Stimulated activated naive CD8-positive, alpha-beta T cell treated with anti-CD3 and anti-CD28 coated beads, Interleukin-15, Interleukin-2, amounts not matched to agents 100 U/mL and 50 U/mL, for 24 hours (primary cell): ENCODE measurements around the gene OR13C5.
"Not testable (repeated sequence)": the region's sequence is repeated elsewhere in the genome, so short reads cannot be mapped to it uniquely, and the experiment has no call there.

Experiments used
- ATAC-seq: fragments of 150-1000 bp; cut with Tn5 transposase; one replicate; pipeline ENCODE4 v1.10.0; 2021
- DNase-seq: peaks from one replicate; pipeline ENCODE4 v3.0.0; 2021

OR13C5 gene

GRCh38 chr9:104599313-104599712 is at the start of gene OR13C5:
OR13C5 (minus strand) TSS chr9:104599413; CDS start chr9:104599413, 0 bp downstream.
- ATAC-seq, DNase-seq: not testable (repeated sequence)

- DNase-seq (no peak), ATAC-seq (no peak)
Observed at GRCh38 chr9:104635456-104635855, 36.2 kb upstream of the OR13C5 start.

- no peak for ATAC-seq
- DNase-seq, result no peak
Observed at GRCh38 chr9:104633976-104634520, 34.8 kb upstream of the OR13C5 start.

GRCh38 chr9:104625964-104626363 is 26.8 kb upstream of the OR13C5 start:
- DNase-seq, ATAC-seq: not testable (repeated sequence)

DNA sequence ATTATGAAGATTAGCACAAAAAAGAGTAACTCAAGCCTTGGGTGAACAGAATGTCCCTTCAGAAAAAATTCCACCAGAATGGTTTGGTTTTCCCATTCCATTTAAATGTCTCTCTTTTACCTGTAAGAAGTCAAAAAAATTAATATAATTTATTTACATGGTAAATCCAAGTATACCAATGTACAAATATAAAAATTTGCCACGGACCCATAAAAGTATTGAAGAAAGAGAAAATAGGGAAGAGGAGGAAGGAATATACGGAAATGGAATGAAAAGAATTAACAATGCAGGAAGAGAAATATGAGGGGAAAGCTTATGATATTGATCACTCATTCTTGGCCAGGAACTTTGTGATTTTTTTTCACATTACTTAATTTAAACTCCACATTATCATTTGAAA is 18.9 kb upstream of the OR13C5 start, which contains the start of gene OR13C9:
TSS of gene OR13C9 (minus strand) at position 101 of the 400 bp plus-strand sequence. CDS start at position 101, 0 bp downstream.
- ATAC-seq, result no peak
- no peak for DNase-seq

GRCh38 chr9:104617418-104617817 is 18.2 kb upstream of the OR13C5 start:
- ATAC-seq (no peak), DNase-seq (no peak)

GRCh38 chr9:104611213-104611612 is 12.0 kb upstream of the OR13C5 start:
- no peak for DNase-seq
- ATAC-seq, result no peak

DNA sequence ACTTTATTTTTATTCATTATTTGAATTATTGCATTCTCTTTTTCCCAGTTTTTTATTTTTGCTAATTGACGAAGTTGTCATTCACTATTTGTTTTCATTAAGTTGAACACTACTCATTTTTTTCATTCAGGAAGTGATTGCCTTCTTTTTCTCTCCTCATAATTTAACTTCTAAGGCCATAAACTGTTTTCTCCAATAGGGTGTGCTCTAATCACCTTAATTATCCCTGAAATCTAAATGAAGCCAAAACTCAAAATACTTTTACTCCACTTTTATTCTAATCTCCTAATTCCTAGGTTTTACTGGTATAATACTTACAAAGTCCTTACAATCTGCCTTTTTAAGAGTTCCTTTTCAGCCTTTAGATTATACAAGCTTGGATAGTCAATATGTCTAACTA is 9.1 kb upstream of the OR13C5 start:
- DNase-seq (no peak), ATAC-seq (no peak)

DNA sequence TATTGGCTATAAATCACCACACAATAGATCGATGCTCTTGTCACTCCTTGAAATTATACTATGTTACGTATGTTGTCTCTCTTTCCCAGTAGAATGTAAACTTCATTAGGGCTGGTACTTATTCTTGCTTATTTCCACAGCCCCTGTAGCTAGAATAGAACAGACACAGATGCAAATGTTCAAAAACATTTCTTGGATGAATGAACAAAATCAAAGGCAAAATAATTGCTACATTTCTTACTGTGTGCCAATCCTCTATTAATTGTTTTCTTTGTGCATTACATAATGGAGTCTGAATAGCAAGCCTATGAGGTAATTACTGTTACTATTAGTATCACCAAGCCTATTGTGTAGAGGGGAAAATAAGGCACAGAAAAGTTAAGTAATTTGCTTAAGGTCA is 6.9 kb upstream of the OR13C5 start:
- DNase-seq (no peak), ATAC-seq (no peak)

DNA sequence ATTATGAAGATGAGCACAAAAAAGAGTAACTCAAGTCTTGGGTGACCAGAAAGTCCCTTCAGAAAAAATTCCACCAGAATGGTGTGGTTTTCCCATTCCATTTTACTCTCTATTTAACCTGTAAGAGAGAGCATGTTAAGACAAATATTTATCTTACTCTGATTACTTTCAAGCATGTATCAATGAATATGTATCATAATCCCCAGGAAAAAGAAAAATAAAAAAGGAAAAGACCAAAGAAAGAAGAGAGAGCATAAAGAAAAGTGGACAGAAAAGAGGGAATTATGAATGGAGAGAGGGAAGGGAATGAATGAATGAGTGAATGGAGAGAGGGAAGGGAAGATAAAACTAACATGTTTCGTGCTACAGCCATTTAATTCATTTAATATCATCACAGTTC is 6.3 kb upstream of the OR13C5 start, which contains the start of gene OR13C2:
TSS of gene OR13C2 (minus strand) at position 101 of the 400 bp plus-strand sequence. CDS start at position 101, 0 bp downstream.
- not testable (repeated sequence) for ATAC-seq, DNase-seq

DNA sequence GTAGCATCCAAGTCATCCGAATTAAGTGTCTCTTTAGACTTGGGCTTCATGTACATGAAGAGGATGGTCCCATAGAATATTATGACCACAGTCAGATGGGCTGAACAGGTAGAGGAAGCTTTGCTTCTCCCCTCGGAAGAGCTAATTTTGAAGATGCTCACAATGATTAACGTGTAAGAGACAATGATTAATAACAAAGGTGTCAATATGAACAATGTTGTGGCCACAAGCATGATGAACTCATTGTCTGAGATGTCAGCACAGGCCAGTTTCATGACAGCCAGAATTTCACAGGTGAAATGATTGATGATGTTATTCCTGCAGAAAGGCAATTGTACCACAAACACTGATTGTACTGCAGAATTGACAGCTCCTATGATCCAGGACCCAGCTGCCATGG is 5.6 kb upstream of the OR13C5 start:
- no peak for ATAC-seq
- DNase-seq, result no peak

- not testable (repeated sequence) for DNase-seq, ATAC-seq
Observed at GRCh38 chr9:104598749-104599148, 464 bp downstream of the OR13C5 start.

GRCh38 chr9:104589626-104590025 is 9.6 kb downstream of the OR13C5 start:
- ATAC-seq, result no peak
- DNase-seq, result no peak

DNA sequence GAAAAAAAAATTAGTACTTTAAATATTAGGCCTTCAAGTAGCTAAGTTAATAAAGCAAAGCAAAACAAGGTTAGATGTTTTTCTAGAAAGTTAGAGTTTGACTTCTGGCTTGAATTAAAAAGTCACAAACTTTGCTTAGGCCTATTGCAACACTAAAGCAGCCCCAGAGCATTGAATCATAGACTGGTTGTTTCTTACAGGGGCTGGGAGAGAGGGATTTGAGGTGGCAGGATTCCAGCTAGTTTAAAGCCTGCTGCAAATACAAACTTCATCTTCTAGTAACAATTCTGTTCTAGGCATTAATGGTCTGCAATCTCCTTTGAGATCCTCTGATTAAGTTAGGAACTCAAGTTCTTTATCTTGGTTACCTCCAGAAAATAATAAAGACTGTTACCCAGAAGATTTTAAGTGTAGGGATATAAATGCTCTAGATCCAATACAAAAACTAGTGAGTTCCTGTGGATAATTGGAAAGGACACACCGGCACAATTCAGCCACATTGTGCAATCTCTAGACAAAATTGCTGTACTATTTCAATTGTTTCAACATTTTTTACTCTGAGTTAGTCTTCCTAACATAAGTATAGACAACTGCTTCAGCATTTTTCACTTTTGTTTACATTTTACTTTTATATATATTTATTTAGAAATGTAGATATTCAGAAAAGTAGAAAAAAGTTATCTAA is 12.6 kb downstream of the OR13C5 start:
- ATAC-seq (no peak), DNase-seq (no peak)

DNA sequence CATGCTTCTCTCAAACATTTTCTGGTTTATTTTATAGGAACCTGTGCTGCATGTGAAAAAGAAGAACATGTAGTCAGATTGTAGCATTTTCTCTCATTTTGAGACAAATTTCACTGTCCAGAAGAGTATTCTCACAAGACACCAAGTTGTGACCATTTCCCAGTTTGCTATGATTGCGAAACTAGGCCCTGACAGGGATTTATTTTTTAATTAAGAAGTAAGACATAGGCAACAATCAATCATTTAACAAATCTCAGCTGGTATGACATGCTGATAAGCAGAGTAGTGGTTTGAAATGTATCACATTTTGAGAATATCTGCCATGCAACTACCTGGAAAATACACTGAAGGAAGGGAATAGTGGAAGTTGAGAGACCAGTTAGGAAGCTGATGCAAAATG is 18.7 kb downstream of the OR13C5 start:
- DNase-seq, result no peak
- no peak for ATAC-seq

- DNase-seq, result no peak
- ATAC-seq, result no peak
Observed at GRCh38 chr9:104577263-104577662, 21.9 kb downstream of the OR13C5 start.

GRCh38 chr9:104575456-104575855 is 23.8 kb downstream of the OR13C5 start:
- ATAC-seq, result no peak

DNA sequence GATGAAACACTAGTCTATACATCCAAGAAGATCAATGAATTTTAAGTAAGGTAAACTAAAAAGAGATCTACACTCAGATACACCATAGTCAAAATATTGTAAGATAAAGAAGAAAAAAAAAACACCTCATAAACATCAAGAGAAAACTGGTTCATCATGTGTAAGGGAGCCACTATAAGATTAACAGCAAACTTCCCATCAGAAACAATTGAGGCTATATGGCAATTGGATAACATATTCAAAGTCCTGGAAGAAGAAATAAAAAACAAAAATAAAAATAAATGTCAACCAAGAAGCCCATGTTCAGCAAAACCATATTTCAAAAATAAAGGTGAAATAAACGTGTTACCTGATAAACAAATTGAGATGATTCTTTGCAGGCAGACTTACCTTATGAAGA is 26.6 kb downstream of the OR13C5 start:
- ATAC-seq (no peak), DNase-seq (no peak)

More at GRCh38 chr9:104575456-104575855, 23.8 kb downstream of the OR13C5 start:
- no peak for DNase-seq

DNA sequence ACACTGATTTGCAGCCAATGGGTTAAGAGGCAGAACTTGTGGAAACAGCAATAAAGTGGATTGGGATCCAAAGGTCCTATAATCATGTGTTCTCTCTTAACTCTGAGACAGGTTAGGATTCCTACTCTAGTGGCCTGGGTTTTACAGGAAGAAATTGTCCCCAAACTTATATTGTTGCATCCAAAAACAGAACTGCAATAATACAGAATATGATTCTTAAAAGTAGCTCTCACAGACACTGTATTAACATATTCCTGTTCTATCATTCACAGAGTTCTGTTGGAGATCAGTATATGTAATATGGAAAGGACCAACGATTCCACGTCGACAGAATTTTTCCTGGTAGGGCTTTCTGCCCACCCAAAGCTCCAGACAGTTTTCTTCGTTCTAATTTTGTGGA is 30.3 kb downstream of the OR13C5 start, which contains the start of gene OR13C8:
TSS of gene OR13C8 (plus strand) at position 301 of the 400 bp plus-strand sequence. CDS start at position 301, 0 bp downstream.
- no peak for ATAC-seq
- DNase-seq, result no peak

DNA sequence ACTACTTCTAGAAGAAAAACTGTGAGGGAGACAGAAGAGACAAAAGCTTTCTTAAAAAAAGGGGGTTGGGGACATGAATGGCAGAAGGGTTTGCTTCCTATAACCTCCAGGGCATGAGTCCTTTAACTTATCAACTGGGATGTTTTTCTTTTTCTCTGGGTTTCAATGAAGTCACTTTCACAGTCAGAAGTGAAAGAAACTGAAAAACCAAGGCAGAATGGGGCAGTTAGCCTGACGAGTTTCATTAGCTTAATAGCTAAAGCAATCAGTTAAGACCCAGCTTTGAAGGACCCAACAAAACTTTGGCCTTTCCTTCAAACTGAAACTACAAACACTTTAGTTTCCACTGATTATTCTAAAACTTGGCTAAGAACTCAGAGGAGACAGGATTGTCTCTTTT is 34.9 kb downstream of the OR13C5 start:
- DNase-seq (no peak), ATAC-seq (no peak)

GRCh38 chr9:104556830-104557634 is 42.2 kb downstream of the OR13C5 start:
- DNase-seq, result no peak
- ATAC-seq, result no peak

GRCh38 chr9:104555521-104555920 is 43.7 kb downstream of the OR13C5 start:
- ATAC-seq (no peak), DNase-seq (no peak)

DNA sequence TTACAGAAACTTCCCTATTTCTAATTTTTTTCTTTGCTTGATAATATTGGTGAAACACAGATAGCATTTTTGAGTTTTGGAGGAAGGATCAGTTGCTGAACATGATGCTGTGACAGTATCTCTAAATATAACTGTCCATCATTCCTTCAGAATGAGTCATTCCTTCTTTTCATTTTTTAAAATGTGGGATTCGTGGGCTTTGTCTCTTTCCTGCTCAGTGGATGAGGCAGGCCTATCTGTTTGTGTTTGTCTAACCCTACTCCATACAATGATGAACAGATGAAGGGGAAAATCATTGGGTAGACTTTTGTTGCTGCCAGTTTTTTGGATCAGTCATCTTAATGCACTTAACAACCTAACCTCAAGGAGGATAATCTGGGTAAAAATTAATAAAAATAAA is 46.0 kb downstream of the OR13C5 start:
- ATAC-seq (no peak), DNase-seq (no peak)
